Measurements from ENCODE around the gene TADA2B. TPM values are rescaled to one million over a fixed set of nuclear protein-coding genes. Genes with fewer than 3 reads are reported as not detected.

Gene TADA2B
- total RNA-seq, 4 donors from 2014 or later, result 11.7 to 30.0 (median 13.1) TPM

DNA sequence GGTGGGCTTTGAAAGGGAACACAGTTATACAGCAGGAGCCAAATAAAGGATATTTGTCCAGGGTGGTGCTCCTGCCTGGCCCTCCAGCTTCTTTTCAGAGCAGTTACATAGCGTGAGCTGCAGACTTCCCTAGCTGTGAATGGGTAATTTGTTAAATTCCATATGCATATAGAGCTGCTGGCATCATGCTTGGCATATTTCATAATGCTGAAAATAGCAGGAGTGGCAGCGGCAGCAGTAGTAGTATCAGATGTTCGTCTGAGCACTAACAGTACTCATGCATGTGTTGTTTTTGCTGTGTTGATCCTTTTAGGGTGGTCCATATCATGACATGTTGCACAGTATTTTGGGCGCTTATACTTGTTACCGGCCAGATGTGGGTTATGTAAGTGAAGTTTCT is 33.6 kb upstream of the TADA2B start:
- TF ChIP-seq, protein P1, sequence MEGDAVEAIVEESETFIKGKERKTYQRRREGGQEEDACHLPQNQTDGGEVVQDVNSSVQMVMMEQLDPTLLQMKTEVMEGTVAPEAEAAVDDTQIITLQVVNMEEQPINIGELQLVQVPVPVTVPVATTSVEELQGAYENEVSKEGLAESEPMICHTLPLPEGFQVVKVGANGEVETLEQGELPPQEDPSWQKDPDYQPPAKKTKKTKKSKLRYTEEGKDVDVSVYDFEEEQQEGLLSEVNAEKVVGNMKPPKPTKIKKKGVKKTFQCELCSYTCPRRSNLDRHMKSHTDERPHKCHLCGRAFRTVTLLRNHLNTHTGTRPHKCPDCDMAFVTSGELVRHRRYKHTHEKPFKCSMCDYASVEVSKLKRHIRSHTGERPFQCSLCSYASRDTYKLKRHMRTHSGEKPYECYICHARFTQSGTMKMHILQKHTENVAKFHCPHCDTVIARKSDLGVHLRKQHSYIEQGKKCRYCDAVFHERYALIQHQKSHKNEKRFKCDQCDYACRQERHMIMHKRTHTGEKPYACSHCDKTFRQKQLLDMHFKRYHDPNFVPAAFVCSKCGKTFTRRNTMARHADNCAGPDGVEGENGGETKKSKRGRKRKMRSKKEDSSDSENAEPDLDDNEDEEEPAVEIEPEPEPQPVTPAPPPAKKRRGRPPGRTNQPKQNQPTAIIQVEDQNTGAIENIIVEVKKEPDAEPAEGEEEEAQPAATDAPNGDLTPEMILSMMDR (IDR thresholded peaks at IDR 0.05; ENCODE audit: low read depth), result no peak

DNA sequence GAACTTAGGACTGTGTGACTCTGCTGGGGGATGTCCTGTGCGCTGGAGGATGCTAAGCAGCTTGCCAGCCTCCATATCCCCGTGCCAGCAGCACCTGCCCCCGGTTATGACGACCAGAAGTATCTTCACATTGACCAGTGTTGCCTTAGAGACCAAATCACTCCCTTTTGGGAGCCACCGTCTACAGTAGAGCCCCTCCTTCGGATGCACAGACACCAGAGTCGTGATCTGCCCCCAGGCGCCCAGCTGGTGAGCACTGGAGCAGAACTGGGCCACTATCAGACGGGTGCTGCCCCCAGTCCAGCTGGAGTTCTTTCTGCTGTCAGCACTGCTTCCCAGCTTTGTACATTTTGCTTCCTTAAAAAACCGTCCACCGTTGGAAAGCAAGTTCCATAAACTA is 30.0 kb upstream of the TADA2B start:
- TF ChIP-seq, protein P1 (IDR thresholded peaks at IDR 0.05; ENCODE audit: low read depth), result no peak

DNA sequence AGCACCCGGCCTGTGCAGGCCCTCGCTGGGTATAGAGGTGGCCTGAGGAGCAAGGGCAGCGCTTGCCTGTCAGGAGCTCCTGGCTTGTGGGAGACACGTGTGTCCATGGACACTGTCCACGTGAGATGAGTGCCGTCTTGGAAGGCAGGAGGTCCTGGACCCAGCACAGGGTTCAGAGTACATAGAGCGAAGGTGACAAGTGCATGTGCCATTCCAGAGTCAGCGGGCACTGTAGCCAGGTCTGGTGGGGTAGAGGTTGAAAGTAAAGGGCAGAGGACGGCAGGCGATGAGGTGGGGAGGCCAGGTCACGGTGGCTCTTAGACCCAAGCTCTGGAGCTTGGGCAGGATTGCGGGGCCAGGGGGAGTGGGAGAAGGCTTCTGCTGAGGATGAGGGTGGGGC is 28.4 kb upstream of the TADA2B start:
- TF ChIP-seq, protein P1 (IDR thresholded peaks at IDR 0.05; ENCODE audit: low read depth), result no peak

DNA sequence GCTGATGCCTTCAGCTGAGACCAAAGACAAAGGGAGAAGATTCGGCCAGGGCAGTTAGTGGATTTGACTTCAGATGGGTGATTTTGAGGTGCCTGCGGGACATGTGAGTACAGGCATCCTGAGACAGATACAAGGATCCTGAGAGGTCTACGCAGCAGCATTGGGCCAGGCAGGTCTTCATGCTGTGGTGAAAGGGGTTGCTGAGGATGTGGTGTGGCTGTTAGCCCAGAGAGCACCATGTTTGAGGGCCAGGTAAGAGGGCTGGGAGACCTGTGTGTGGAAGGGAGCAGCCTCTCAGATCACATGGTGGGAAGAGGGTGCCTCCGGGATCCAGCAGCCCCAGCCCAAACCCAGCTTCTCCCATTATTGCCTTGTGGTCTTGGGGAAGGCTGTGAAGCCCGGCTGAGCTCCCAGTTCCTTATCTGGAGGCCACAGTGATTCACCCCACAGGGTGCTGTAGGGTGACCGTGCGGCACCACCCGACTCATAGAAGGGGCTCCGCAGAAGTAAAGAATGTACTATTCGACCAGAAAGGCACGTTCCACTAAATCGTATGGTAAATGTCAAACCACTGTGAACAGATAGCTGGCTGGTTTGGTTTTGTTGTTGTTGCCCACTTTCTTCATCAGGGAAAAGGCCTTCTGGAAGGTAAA is 27.7 kb upstream of the TADA2B start:
- TF ChIP-seq, protein P1 (IDR thresholded peaks at IDR 0.05; ENCODE audit: low read depth), result no peak

DNA sequence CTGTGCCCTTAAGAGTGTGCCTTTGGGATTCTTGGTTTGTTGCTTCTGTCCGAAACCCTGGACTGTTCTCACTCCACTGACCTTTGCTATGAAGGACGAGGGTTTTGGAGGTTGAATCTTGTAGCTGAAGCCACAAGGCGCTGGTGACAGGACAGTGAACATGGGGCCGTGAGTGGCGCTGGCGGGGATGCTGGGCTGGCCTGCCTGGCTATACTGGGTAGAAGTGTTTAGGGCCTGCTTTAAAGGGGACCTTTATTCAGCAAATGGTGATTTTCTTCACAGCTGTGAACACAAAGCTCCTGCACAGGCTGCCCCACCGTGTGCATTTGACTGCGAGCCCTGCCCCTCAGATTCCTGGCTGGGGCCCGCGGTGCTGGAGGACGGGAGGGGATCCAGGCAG is 27.1 kb upstream of the TADA2B start:
- TF ChIP-seq, protein P1 (IDR thresholded peaks at IDR 0.05; ENCODE audit: low read depth), result no peak

DNA sequence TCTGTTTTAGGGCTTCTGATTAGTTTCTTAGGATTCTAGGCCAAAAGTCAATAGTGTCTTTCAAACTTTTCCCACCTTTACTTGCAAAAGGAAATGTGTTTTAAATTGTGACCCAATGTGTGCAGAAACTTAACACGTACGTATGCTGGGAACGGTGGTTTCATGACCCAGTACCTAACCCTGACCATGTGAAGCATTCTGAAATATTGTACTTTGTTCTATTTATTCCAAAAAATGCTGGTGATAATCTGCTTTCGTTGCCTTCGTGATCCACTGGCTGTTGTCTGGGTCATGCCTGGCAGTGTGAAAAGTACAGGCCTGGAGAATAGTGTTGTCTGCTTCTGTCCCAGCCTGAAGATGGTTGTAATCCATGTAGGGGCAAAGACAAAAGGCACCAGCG is 26.7 kb upstream of the TADA2B start:
- TF ChIP-seq, protein P1 (IDR thresholded peaks at IDR 0.05; ENCODE audit: low read depth), result no peak

DNA sequence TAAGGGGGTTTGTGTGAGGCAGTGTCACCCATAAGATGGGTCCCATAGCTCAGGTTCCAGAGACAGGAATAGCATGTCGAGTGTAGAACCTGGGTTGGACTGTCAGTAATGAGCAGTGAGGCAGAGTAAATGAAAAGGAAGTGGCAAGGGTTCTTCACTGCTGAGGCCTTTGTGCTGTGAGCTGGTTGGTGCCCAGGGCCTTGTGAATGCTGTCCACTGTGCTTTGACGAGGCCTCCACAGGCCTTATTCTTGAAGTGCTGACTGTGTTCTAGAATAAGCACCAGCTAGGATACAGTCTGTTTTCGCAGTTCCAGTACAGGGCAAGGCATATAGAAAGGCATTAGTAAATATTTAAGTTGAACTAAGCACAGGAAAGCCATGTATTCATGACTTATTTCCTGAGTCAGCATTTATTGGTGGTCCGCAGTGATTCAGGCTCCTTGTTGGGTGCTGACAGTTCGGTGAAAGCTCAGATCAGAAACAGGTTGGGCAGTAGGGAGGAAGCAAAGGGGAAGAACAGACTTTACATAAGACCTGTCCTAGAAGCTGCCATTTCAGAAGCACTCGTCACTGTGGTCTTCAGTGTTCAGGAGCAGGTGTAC is 25.6 kb upstream of the TADA2B start:
- TF ChIP-seq, protein P1 (IDR thresholded peaks at IDR 0.05; ENCODE audit: low read depth), result no peak
